NCI-H1694 (cell line): Measurements from ENCODE around the gene LUC7L2.
"Not testable (repeated sequence)": the region's sequence is repeated elsewhere in the genome, so short reads cannot be mapped to it uniquely, and the experiment has no call there.

Experiments
- DNase-seq: peaks from one replicate; lab custom pipeline; 2025; lab: John Stamatoyannopoulos, UW

LUC7L2 gene

DNA sequence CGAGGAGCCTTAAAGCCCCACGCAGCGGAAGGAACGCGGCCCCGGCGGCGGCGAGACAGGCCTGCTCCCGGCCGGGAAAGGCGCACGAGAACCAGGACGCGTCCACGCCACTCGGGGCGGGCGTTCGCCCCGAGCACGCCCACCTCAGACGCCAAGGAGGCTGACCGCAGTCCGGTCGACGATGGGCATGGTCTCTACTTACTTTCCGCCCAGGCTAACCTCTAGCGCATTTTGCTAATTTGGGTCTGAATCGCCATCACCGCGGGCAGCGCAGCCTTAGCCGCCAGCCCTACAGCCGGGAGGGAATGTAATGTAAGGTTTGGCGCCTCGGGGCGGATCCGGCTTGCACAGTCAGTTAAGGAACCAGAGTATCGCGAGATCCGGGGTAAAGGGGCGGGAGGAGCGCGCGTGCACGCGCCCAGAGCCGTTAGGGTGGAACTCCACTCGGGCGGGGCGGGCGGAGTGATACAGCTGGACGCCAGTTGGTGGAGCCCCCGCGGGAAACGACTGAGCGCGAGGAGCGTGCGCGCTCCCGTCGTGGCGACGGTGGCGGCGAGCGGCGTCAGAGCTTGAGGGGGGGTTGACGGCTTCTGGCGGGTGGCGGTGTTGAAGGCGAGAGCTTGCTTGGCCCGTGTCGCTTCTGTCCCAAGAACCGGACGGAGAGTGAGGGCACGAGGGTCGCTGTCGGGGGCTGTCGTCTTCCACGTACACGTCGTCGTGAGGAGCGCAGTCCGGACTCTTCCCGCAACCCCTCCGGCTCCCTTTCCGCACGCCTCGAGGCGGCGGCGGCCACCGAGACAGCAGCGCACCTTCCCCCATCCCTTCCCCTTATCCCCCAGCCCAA, at the start of gene LUC7L2:
TSS of gene LUC7L2 (plus strand) at position 529 of the 844 bp plus-strand sequence. CDS start 368 bp downstream, outside the sequence.
- DNase-seq: peak; percentile 98

DNA sequence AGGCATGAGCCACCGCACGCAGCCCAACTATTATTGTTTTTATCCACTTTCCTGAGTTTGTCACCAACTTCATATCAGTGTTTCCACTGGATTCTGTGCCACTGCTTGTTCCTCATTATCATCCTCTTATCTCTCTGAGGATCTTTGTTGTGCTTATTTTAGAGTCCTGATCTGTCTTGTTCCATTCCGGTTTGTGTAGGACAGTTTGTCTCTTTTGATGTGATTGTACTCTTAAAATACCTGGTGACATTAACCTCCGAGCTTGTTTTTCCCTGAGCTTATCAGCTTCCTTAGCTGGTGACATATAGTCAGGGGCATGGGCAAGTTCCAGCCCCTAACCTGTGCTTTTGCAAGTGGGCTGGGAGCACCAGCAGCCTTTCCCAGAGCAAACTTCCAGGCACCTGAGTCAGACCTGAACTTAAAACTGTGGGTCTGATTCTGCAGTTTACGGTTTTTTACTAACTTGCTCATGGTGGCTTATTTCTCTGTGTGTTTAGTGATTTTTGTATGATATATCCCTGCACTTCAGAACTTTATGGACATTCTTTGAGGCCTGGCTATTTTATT, 41.7 kb upstream of the LUC7L2 start:
- DNase-seq: no peak

GRCh38 chr7:139321071-139321745, 38.5 kb upstream of the LUC7L2 start:
- no peak for DNase-seq

- DNase-seq: not testable (repeated sequence)
Observed at GRCh38 chr7:139324709-139325108, 35.0 kb upstream of the LUC7L2 start.

DNA sequence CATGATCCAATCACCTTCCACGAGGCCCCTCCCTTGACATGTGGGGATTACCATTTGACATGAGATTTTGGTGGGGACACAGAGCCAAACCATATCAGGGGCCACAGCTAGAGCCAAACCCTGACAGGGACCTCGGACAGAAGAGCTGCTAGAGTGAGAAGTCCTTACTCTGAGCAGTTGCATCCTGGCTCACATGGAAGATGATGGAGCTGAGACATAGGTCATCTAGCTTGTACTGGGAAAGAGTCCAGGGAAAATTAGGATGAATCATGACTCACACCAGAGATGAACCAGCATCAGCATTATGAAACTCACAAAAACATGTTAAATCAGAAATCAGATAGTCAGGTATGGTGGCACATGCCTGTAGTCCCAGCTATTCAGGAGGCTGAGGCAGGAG, 31.3 kb upstream of the LUC7L2 start:
- no peak for DNase-seq

DNA sequence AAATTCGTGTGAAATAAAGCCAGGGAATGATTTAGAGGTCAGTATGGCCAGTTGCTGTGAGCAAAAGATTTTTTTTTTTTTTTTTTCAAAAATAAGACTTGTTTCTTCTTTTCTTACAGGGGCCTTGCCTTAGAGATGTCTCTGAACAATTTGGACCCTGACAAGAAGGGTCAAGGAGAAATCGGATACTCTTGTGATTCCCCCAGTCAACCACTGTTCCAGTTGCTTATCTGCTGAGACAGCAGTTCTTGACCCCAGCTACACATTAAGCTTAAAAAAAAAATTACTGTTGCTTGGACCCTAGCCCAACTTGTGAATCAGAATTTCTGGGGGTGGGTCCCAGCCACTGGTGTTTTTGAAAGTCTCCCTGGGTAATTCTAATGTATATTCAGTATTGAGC, 30.6 kb upstream of the LUC7L2 start:
- DNase-seq: no peak

DNA sequence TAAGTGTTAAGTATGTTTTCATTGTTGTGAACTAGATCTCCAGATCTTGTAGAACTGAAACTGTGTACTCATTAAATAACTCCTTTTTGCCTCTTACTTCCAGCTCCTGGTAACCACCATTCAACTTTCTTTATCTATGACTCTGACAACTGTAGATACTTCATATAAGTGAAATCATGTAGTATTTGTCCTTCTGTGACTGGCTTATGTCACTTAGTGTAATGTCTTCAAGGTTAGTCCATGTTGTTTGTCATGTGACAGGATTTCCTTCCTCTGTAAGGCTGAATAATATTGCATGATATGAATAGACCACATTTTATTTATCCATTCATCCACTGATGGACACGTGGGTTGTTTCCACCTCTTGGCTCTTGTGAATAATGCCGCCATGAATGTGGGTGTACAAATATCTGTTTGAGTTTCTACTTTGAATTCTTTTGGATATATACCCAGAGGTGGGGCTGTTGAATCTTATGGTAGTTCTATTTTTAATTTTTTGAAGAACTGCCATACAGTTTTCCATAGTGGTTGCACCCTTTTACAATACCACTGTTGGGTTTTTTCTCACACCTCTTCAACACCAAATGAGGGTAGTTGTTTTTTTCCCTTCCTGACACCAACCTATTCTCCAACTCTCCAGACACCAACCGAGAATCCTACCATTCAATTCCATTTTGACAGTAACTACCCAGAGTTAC, 29.2 kb upstream of the LUC7L2 start:
- no peak for DNase-seq

DNA sequence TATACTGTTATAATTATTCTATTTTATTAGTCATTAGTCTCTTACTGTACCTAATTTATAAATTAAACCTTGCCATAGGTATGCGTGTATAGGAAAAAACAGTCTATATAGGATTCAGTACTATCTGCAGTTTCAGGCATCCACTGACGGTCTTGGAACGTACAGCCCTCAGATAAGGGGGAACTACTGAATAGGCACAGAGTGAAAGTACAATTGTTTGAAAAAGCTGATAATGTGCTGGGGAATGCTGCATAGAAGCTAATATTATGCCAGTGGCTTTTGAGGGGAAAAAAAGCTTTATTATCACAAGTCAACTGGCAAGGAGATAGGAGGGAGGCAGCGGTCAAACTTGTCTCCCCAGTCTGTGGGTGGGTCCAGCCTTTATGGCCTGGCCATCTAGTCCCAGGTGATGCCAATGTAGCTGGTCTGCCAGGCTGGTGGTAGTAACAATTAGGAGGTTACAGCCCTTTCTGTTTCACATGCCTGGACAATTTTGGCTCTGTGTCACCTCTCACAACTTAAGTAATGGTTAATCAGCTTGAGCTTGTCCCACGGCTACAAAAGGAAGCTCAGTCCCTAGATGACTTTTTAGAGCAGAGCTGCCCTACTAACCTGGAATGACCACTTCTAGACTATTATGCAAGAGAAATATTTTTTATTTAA, 26.9 kb upstream of the LUC7L2 start:
- no peak for DNase-seq

- DNase-seq: not testable (repeated sequence)
Observed at GRCh38 chr7:139333443-139333842, 26.3 kb upstream of the LUC7L2 start.

GRCh38 chr7:139334399-139335150, 25.1 kb upstream of the LUC7L2 start:
- DNase-seq: no peak

DNA sequence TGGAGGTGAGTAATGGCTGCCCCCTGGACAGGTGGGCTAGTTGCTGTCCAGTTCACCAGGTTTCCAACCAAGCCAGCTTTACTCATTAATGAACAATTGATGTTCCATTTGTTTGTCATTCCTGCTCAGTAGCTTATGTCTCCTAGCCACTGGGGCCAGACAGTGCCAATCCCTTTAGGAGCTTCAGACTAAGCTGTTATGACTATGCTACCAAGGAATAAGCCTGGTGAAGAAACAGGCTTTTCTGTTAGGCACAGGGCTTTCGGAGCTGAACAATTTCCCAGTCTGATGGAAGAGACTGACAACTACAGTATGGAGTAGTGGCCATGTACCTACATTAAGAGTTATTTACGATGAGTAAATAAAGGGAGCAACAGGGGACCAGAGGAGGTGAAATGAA, 20.7 kb upstream of the LUC7L2 start:
- DNase-seq: no peak

DNA sequence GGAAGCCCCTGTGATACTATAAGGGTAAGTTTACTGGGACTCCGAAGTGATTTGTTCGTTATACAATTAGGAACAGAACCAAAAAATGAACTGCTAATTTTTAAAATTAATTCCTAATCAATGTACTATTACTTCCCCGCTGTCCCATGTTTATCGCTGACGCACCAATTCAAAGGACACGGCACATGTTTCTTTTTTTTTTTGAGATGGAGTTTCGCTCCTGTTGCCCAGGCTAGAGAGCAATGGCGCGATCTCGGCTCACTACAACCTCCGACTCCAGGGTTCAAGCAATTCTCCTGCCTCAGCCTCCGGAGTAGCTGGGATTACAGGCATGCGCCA, 20.0 kb upstream of the LUC7L2 start:
- no peak for DNase-seq

- peak; percentile 99 for DNase-seq
Observed at GRCh38 chr7:139340037-139340807, 19.5 kb upstream of the LUC7L2 start.

GRCh38 chr7:139340808-139341057, 19.0 kb upstream of the LUC7L2 start:
- DNase-seq: no peak

DNA sequence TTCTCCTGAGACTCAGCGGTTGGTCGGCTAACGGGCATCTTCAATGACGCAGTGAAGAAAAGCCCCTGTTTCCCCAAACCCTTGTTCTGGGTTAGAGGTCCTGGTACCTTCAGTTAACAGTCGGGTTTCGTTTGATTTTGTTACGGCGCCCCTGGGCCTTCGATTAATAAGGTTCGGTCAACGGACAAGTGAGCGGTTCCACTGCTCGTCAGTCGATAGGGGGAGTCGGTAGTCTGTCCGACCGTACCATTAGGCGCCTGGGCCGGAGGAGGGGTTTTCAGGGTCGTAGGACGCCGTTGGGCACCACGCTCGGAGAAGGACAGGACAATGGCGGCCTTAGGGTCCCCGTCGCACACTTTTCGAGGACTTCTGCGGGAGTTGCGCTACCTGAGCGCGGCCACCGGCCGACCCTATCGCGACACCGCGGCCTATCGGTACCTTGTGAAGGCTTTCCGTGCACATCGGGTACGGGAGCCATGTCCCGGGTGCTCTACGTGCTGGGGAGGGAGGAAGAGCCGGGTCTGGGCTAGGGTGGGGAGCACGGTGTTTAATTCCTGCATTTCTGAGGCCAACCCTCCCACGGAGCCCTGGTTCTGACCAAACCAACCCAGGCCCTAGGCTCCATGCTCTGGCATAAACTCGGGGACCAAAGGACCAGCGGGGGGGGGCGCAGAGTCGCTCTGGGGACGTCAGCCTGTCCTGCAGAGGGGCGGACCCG, 18.5 kb upstream of the LUC7L2 start, which contains the start of gene FMC1:
TSS of gene FMC1 (plus strand) at position 280 of the 718 bp plus-strand sequence. CDS start at position 328, 48 bp downstream.
- peak; percentile 91 for DNase-seq

- no peak for DNase-seq
Observed at GRCh38 chr7:139341776-139342226, 17.9 kb upstream of the LUC7L2 start.

- DNase-seq: no peak
Observed at GRCh38 chr7:139345042-139345441, 14.7 kb upstream of the LUC7L2 start.

- DNase-seq: no peak
Observed at GRCh38 chr7:139351027-139351426, 8.7 kb upstream of the LUC7L2 start.

GRCh38 chr7:139354729-139355128, 5.0 kb upstream of the LUC7L2 start:
- no peak for DNase-seq

- DNase-seq: no peak
Observed at GRCh38 chr7:139355320-139355719, 4.4 kb upstream of the LUC7L2 start.
